ENCODE results near the gene HTR3E.
"Not testable (repeated sequence)": the region's sequence is repeated elsewhere in the genome, so short reads cannot be mapped to it uniquely, and the experiment has no call there.

Gene HTR3E, protein sequence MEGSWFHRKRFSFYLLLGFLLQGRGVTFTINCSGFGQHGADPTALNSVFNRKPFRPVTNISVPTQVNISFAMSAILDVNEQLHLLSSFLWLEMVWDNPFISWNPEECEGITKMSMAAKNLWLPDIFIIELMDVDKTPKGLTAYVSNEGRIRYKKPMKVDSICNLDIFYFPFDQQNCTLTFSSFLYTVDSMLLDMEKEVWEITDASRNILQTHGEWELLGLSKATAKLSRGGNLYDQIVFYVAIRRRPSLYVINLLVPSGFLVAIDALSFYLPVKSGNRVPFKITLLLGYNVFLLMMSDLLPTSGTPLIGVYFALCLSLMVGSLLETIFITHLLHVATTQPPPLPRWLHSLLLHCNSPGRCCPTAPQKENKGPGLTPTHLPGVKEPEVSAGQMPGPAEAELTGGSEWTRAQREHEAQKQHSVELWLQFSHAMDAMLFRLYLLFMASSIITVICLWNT

DNA sequence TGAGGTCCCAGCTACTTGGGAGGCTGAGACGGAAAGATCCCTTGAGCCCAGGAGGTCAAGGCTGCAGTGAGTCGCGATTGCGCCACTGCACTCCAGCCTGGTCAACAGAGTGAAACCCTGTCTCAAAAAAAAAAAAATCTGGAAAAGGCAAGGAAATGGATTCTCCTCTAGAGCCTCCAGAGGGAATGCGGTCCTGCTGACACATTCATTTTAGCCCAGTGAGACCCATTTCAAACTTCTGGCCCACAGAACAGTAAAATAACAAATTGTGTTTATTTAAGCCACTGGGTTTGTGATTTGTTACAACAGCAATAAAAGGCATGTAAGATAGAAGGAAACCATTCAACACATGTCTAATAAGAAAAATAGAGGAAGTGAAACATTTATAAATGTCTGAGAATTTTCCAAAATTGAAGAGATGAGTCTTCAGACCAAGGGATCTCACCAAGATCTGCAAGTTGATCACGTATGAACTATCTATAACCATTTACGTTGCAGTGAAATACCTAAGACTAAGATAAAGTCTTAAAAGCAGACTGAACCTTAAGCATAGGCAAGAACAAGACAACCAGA, at the start of gene HTR3E:
Gene HTR3E (plus strand): TSS at position 254 of the 573 bp plus-strand sequence. CDS start 466 bp downstream, outside the sequence.
- no peak for DNase-seq

DNA sequence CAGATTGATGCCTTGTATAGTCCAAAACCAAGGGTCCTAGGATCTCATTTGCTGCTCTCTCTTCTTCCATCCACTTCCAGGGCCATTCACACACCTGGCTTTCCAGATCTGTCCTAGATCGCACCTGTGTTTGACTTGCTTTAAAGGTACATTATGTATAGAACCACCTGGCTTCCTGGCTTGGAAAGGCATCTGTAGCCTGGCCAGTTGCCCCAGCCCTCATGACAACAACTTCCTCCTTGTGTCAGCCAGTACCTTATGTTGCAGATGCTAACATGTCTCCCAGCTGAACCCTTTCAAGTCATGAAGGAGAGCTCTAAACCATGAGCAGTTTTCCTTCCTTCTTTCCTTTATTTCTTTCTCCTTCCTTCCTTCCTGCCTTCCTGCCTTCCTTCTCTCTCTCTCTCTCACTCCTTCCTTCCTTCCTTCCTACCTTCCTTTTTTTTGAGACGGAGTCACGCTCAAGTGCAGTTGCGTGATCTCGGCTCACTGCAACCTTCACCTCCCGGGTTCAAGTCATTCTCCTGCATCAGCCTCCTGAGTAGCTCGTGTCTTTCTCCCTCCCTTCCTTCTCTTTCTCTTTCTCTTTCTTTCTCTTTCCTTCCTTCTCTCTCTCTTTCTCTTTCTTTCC, 46.5 kb upstream of the HTR3E start:
- DNase-seq = no peak

- no peak for DNase-seq
These were observed 44.1 kb upstream of the HTR3E start, which contains the start of gene HTR3C for GRCh38 chr3:184052767-184053166. Gene HTR3C (plus strand): TSS chr3:184053047. CDS start chr3:184053081, 34 bp downstream.

GRCh38 chr3:184058029-184058428, 38.8 kb upstream of the HTR3E start:
- no peak for DNase-seq

DNA sequence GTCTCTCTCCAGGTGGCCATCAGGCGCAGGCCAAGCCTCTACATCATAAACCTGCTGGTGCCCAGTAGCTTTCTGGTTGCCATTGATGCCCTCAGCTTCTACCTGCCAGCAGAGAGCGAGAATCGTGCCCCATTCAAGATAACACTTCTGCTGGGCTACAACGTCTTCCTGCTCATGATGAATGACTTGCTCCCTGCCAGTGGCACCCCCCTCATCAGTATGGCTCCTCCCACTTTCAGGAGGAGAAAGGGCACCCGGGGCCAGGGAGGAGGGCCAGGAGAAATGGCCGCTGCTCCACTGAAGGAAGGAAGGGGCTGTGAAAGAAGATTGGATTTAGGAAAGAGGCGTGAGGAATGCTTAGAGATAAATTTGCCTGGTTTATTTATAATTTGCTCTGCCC, 37.4 kb upstream of the HTR3E start:
- DNase-seq = no peak

DNA sequence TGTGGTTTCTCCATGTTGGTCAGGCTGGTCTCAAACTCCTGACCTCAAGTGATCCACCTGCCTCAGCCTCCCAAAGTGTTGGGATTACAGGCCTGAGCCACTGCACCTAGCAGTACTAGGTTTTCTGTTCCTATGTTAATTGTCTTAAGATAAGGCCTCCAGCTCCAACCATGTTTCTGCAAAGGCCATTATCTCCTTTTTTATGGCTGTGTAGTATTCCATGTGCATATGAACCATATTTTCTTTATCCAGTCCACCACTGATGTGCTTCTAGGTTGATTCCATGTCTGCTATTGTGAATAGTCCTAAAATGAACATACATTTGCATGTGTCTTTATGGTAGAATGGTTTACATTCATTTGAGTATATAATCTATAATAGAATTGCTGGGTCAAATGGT, 34.2 kb upstream of the HTR3E start:
- no peak for DNase-seq

- DNase-seq = no peak
These were observed 30.7 kb upstream of the HTR3E start for GRCh38 chr3:184066211-184066610.

DNA sequence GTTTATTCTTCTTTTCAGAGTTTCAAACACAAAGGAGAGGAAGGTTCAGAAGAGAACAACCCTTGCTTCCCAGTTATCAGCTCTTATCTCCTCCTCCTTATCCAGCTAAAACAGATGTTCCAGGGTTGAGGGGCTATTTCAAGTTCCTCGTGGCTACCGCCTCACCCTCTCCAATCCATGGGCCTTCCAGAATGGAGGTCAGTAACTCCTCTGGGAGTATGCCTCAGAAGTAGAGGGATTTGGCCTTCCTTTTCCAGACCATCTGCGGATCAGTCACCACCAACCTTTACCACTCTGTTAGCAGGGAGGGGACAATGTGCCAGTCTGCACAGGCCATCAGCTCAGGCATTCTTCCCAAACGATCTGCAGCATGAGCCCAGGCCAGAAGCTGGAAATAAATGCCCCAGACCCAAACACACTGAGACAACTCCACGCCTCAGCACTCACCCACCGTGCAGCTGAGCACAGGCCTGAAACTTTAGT, 29.2 kb upstream of the HTR3E start:
- DNase-seq = no peak

DNA sequence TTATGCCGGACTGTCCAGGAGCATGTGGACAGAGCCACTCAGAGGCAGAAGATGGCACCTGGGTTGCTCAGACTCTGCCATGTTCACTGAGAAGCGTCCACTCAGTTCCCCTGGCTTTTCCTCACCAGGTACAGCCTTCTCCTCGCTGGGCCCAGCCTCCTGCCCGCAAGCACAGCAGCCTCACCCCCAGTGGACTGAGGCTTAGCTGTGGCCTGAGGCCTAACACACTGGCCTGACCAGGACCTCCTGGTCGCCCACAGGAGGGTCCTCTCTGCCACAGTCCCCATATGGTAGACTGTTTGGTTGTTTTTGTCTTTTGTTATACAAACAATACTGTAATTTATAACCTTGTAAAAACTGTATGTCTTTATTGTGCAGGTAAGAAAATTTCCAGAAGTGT, 28.5 kb upstream of the HTR3E start:
- no peak for DNase-seq

GRCh38 chr3:184071142-184071541, 25.7 kb upstream of the HTR3E start:
- DNase-seq = not testable (repeated sequence)

DNA sequence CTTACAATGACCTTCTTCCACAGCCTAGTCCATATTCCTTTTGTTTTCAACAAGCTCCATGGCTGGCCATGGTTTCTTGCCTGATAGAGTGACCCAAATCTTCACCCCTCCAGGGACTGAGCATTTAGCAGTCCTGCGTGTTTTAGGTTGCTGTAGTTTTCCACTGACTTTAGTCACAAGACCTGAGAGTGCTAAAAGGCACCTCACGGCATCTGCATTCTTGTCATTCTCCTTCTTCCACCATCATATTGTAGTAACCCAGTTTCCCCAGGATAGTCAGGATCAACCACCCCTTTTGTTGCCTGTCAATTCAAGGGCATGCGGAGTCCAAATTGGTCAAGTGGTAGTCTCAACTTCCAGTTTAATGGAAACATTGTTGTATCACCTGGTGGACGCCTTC, 23.2 kb upstream of the HTR3E start:
- DNase-seq = no peak

- DNase-seq = no peak
These were observed 21.0 kb upstream of the HTR3E start for GRCh38 chr3:184075901-184076300.

DNA sequence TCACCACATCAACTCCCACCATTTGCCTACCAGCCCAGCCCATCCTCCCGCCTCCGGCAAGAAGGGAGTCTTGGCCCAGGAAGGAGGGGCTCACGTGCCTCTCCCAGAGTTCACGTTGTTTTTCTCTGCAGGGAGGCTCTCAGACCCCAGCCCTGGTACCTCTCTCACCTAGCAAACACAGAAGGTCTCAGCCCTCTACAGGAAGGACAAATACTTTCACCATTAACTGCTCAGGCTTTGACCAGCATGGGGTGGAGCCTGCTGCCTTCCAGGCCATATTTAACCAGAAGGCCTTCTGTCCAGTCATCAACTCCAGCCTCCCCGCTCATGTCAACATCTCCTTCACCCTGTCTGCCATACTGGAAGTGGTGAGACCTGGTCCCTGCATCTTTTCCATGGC, 19.0 kb upstream of the HTR3E start:
- DNase-seq = no peak

DNA sequence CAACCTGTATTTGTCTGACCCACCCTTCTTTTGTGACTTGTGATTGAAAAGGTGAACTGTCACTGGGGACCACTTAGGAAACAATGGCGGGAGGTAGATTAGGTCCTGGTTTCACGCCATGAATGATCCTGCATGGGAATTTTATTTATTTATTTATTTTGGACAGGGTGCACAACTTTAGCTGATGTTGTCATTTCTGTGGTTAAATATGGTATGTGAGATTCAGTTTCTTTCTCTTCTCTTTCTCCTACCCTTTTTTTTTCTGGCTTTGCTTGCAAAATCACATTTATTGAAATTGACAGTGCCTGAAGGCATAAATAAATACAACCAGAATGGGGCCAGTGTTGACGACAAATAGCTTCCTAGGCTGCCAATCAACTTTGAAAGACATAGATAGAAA, 18.0 kb upstream of the HTR3E start:
- DNase-seq = no peak

GRCh38 chr3:184081116-184081830, 15.6 kb upstream of the HTR3E start:
- DNase-seq = no peak

DNA sequence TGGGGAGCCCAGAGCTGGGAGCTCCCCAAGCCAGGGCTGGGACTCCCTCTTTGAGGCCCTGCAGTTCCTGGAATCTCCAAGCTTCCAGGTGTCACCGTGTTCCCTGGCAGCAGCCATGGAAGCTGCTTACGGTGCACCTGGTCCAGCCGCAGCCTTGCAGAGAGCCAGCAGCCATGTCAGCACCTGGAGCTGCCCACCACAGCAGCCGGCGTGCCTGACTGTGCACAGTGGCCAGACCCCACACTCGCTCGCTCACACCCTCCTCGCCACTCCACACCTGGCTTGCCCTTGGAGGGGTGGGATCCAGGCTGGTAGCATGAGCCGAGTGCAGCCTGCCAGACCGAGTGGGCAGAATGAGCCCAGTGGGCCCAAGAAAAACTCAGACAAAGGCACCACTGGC, 14.8 kb upstream of the HTR3E start:
- no peak for DNase-seq

- DNase-seq = no peak
These were observed 14.4 kb upstream of the HTR3E start for GRCh38 chr3:184082465-184082864.

DNA sequence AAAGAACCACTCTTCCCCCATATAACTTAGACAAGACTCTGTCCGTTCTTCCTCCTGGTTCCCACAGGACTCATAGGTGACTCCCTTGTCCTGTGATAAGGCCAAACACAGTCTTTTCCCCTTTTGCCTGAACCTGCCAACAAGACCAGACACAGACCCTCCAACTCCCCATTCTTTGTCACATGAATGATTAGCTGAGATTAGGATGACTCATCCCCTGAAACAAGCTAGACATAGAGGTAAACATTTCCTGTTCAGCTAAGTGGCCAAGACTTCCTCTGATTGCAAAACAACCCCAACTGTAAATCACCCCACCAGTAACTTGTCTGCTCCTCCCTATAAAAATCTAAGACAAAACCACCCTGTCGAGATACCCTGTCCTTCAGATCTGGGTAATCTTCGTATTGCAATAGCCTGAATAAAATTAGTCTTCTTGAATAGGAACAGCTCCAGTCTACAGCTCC, 11.4 kb upstream of the HTR3E start:
- no peak for DNase-seq

DNA sequence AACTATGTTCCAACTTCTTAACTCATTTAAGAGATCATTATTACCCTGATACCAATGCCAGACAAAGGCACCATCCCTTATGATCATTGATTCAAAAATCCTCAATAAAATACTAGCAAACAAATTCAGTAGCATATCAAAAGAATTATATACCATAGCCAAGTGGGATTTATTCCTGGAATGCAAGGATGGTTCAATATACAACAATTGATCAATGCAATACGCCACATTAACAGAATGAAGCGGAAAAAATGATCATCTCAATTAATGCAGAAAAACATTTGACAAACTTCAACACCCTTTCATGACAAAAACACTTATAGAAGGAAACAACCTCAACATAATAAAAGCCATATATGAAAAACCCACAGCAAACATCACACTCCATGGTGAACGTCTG, 4.7 kb upstream of the HTR3E start:
- no peak for DNase-seq

- no peak for DNase-seq
These were observed 692 bp downstream of the HTR3E start for GRCh38 chr3:184097556-184097955.

DNA sequence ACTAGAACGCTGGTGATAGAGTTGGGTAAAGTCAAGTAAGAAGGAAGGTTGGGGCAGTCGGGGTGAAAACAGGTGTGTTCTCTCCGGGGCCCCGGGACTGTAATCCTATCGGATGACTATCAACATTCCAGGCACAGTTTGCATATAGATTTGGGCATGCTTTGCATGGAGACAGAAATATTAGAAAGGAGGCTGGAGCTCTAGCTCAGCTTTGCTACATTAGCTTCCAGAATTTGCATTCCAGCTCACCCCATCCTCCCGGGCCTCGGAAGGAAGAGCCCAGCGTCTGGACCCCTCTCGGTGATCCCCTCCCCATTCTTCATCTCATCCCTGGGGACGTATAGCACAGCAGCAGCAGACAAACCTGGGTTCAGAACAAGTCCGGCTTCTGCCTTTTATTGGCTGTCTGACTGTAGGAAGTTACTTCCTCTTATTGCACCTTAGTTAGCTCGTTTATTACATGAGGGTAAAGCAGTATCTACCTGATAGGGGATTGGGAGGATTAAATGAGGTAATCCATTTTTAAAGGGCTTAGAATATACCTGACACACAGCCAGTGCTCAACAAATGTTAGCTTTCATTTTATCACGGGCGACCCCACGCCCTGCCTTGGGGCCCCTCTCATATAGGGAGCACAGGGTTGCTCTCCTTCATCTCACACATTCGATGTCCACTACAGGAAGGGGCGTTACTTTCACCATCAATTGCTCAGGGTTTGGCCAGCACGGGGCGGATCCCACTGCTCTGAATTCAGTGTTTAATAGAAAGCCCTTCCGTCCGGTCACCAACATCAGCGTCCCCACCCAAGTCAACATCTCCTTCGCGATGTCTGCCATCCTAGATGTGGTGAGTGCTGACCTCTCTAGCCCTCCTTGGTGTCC, 3.2 kb downstream of the HTR3E start:
- no peak for DNase-seq

DNA sequence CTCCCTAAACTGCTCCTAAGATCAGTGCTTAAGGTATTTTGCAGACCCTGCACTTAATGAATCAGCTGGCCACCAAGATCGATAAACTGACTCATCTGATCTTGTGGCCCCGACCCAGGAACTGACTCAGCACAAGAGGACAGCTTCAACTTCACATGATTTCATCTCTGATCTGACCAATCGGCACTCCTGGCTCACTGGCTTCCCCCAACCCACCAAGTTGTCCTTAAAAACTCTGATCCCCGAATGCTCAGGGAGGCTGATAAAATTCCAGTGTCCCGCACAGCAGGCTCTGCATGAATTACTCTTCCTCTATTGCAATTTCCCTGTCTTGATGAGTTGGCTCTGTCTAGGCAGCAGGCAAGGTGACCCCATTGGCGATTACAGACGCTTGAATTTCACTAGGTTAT, 13.5 kb downstream of the HTR3E start:
- no peak for DNase-seq

Measured in SHP77 (cell line).